HUES64 (cell line): ENCODE measurements around the gene FAM76A.

Experiments used
- H3K27ac ChIP-seq: 2 replicates; pipeline ENCODE4 v1.7.0; 2013; ENCODE audit warnings: low read depth, low read length, inconsistent platforms
- H3K27me3 ChIP-seq: 2 replicates; pipeline ENCODE4 v1.6.1; 2013; ENCODE audit warnings: mild to moderate bottlenecking, low read length; ENCODE audit not compliant: insufficient read depth
- H3K36me3 ChIP-seq: 2 replicates; pipeline ENCODE4 v1.6.1; 2013; ENCODE audit warnings: mild to moderate bottlenecking, low read length; ENCODE audit not compliant: insufficient read depth
- H3K4me1 ChIP-seq: 2 replicates; pipeline ENCODE4 v1.6.1; 2013; ENCODE audit warnings: mild to moderate bottlenecking, low read length, moderate library complexity; ENCODE audit not compliant: insufficient read depth
- H3K4me3 ChIP-seq: 2 replicates; pipeline ENCODE4 v1.5.1; 2013; ENCODE audit warnings: mild to moderate bottlenecking, low read length, moderate library complexity
- H3K9ac ChIP-seq: 2 replicates; pipeline ENCODE4 v1.6.1; 2013; ENCODE audit warnings: mild to moderate bottlenecking, low read depth, low read length
- H3K9me3 ChIP-seq: 2 replicates; pipeline ENCODE4 v1.6.1; 2013; ENCODE audit warnings: low read depth, low read length; ENCODE audit not compliant: insufficient read depth
- WGBS: fragments of 150-250, 120-280 bp; methylation state at CpG from one replicate; pipeline ENCODE4 v1.1.7; 2013; ENCODE audit warnings: missing lambda C conversion rate; 5-methylcytosine and 5-hydroxymethylcytosine counted together

Gene FAM76A

GRCh38 chr1:27809883-27810282, 84.1 kb downstream of the FAM76A start:
- H3K9ac ChIP-seq = no peak overlapping the region
- no peak overlapping the region for H3K4me3 ChIP-seq
- WGBS = 100% methylated on average over 1 of the region's 1 CpG
- H3K9me3 ChIP-seq = no peaks in the 10 kb centered on the region
- peaks cover 10% of the 10 kb centered on the region for H3K36me3 ChIP-seq
- peaks cover 15% of the 10 kb centered on the region for H3K4me1 ChIP-seq
- H3K27ac ChIP-seq = no peak overlapping the region
- H3K27me3 ChIP-seq = no peaks in the 10 kb centered on the region

- WGBS = 94% methylated on average over 6 of the region's 6 CpGs
- H3K4me1 ChIP-seq = peaks cover 9% of the 10 kb centered on the region
- no peak overlapping the region for H3K27ac ChIP-seq
- no peak overlapping the region for H3K4me3 ChIP-seq
- H3K9me3 ChIP-seq = no peaks in the 10 kb centered on the region
- 0 out of 2 replicates have a peak, but pooled peaks cover 2% of the 10 kb centered on the region for H3K36me3 ChIP-seq
- no peak overlapping the region for H3K9ac ChIP-seq
- H3K27me3 ChIP-seq = no peaks in the 10 kb centered on the region
These were observed 86.2 kb downstream of the FAM76A start for GRCh38 chr1:27811741-27812500.
